ENCODE data around the gene AURKAIP1. TPM values are rescaled to one million over a fixed set of nuclear protein-coding genes. Genes with fewer than 3 reads are reported as not detected.

Gene AURKAIP1
- total and polyA plus RNA-seq, 9 of the 15 experiments (the other 6 are each of a cell fraction or from before 2014, with no cell fraction given): 7.8 to 478 (median 92.0) TPM

DNA sequence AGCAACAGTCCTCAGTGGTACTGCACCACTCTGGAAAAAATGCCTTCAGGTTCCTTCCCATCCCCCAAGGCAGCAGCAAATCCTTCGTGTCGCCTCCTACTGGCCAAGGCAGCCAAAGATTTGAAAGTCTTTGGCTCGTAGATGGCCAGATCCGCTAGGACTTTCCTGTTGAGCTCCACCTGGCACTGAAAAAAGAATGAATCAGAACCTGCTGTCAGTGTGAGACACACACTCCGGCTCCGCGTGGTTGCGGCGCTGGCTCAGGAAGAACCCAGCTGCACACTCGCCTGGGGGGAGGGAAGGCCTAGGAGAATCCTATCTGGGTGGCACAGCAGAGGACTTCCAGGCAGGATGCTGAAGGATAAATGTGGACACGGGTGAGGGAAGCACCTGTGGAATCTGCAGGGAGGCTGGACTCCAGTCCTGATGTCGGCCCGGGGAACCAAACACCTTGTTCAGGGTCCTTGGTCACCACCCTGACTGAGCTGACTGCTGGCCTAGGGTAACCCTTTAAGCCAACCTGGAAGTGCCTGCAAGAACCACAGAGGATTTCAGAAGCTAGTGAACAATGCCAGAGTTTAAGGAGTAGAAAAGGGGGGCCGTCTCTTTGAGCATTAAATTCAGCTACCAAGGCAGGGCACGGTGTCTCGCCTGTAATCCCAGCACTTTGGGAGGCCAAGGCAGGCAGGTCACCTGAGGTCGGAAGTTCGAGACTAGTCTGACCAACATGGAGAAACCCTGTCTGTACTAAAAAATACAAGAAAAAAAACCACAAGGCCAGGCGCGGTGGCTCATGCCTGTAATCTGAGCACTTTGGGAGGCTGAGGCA lies 27.3 kb upstream of the AURKAIP1 start (continued):
- TF ChIP-seq, protein P1, sequence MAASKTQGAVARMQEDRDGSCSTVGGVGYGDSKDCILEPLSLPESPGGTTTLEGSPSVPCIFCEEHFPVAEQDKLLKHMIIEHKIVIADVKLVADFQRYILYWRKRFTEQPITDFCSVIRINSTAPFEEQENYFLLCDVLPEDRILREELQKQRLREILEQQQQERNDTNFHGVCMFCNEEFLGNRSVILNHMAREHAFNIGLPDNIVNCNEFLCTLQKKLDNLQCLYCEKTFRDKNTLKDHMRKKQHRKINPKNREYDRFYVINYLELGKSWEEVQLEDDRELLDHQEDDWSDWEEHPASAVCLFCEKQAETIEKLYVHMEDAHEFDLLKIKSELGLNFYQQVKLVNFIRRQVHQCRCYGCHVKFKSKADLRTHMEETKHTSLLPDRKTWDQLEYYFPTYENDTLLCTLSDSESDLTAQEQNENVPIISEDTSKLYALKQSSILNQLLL (CRISPR knock-in tag; IDR thresholded peaks at IDR 0.05; ENCODE audit: borderline replicate concordance): no peak
- no peak for TF ChIP-seq U2AF2 (optimal IDR thresholded peaks at IDR 0.05; ENCODE audit: low read depth, low read length)
- TF ChIP-seq FIP1L1 (IDR thresholded peaks at IDR 0.05; ENCODE audit: low read depth, low read length, poor library complexity, severe bottlenecking): no peak
- TF ChIP-seq TAF15 (IDR thresholded peaks at IDR 0.05; ENCODE audit: low read depth, low read length): no peak
- TF ChIP-seq MTA2 (IDR thresholded peaks at IDR 0.05; ENCODE audit: low read depth): no peak
- TF ChIP-seq, protein P2, sequence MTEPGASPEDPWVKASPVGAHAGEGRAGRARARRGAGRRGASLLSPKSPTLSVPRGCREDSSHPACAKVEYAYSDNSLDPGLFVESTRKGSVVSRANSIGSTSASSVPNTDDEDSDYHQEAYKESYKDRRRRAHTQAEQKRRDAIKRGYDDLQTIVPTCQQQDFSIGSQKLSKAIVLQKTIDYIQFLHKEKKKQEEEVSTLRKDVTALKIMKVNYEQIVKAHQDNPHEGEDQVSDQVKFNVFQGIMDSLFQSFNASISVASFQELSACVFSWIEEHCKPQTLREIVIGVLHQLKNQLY (CRISPR knock-in tag; conservative IDR thresholded peaks at IDR 0.05): no peak
- TF ChIP-seq HOXB6 (CRISPR knock-in tag; IDR thresholded peaks at IDR 0.05; ENCODE audit: borderline replicate concordance): no peak
- no peak for TF ChIP-seq TCF3 (CRISPR knock-in tag; IDR thresholded peaks at IDR 0.05)
- TF ChIP-seq HSF4 (CRISPR knock-in tag; IDR thresholded peaks at IDR 0.05; ENCODE audit: borderline replicate concordance): no peak
- no peak for TF ChIP-seq ZNF263 (CRISPR knock-in tag; IDR thresholded peaks at IDR 0.05; ENCODE audit: borderline replicate concordance)
- TF ChIP-seq ZNF41 (CRISPR knock-in tag; conservative IDR thresholded peaks at IDR 0.05): no peak
- TF ChIP-seq SLC30A9 (CRISPR knock-in tag; IDR thresholded peaks at IDR 0.05): no peak
- TF ChIP-seq, protein P3, sequence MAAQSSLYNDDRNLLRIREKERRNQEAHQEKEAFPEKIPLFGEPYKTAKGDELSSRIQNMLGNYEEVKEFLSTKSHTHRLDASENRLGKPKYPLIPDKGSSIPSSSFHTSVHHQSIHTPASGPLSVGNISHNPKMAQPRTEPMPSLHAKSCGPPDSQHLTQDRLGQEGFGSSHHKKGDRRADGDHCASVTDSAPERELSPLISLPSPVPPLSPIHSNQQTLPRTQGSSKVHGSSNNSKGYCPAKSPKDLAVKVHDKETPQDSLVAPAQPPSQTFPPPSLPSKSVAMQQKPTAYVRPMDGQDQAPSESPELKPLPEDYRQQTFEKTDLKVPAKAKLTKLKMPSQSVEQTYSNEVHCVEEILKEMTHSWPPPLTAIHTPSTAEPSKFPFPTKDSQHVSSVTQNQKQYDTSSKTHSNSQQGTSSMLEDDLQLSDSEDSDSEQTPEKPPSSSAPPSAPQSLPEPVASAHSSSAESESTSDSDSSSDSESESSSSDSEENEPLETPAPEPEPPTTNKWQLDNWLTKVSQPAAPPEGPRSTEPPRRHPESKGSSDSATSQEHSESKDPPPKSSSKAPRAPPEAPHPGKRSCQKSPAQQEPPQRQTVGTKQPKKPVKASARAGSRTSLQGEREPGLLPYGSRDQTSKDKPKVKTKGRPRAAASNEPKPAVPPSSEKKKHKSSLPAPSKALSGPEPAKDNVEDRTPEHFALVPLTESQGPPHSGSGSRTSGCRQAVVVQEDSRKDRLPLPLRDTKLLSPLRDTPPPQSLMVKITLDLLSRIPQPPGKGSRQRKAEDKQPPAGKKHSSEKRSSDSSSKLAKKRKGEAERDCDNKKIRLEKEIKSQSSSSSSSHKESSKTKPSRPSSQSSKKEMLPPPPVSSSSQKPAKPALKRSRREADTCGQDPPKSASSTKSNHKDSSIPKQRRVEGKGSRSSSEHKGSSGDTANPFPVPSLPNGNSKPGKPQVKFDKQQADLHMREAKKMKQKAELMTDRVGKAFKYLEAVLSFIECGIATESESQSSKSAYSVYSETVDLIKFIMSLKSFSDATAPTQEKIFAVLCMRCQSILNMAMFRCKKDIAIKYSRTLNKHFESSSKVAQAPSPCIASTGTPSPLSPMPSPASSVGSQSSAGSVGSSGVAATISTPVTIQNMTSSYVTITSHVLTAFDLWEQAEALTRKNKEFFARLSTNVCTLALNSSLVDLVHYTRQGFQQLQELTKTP (IDR thresholded peaks at IDR 0.05; ENCODE audit: low read depth in 1 of 2, partially characterized antibody in 2 of 2): no peak
- no peak for TF ChIP-seq ZEB2 (IDR thresholded peaks at IDR 0.05)
- TF ChIP-seq PTTG1 (tag; IDR thresholded peaks at IDR 0.05; ENCODE audit: low read depth): no peak
- TF ChIP-seq HLTF (IDR thresholded peaks at IDR 0.05): no peak
- TF ChIP-seq ZNF444 (CRISPR knock-in tag; IDR thresholded peaks at IDR 0.05): no peak
- TF ChIP-seq TEAD1 (CRISPR knock-in tag; IDR thresholded peaks at IDR 0.05): 0 out of 4 replicates have a peak, but pooled peaks of 1 of the 2 experiments have one; percentile 3
- no peak for TF ChIP-seq EZH2 (IDR thresholded peaks at IDR 0.05; ENCODE audit: borderline replicate concordance, low read depth, low read length)
- TF ChIP-seq C11orf30 (IDR thresholded peaks at IDR 0.05; ENCODE audit: low read depth): no peak
- no peak for TF ChIP-seq SREBF1 (IDR thresholded peaks at IDR 0.05; ENCODE audit: borderline replicate concordance, low read depth, low read length)
- TF ChIP-seq ZNF507 (tag; conservative IDR thresholded peaks at IDR 0.05): no peak

Measured in K562 (cell line).